Astrocyte (in vitro differentiated cells and primary cell): Measurements from ENCODE around the gene RHOBTB1.

Source experiments
- CTCF ChIP-seq: IDR thresholded peaks from 2 replicates; pipeline ENCODE4 v1.5.1; 2011; ENCODE audit warnings: low read depth, mild to moderate bottlenecking, inconsistent platforms, low read length, moderate library complexity; ENCODE audit not compliant: insufficient read depth
- EZH2 ChIP-seq: IDR thresholded peaks from 2 replicates; pipeline ENCODE4 v1.6.1; 2012; ENCODE audit warnings: mild to moderate bottlenecking, low read length, inconsistent platforms; ENCODE audit not compliant: insufficient read depth

- TF ChIP-seq CTCF: no peak
- TF ChIP-seq EZH2: no peak
Observed at GRCh38 chr10:60899266-60899665, 44.7 kb downstream of the RHOBTB1 start.
